SK-N-SH (cell line): ENCODE data around the gene AGTRAP. TPM values are rescaled to one million over a fixed set of nuclear protein-coding genes. Genes with fewer than 3 reads are reported as not detected.

Experiments
- CTCF ChIA-PET: fragments of 300-600, 350-600 bp; formaldehyde crosslinking; extraction: SDS; loops from one replicate; lab custom pipeline; 2021; lab: Yijun Ruan, JAX
- POLR2A ChIA-PET: fragments of 350-600 bp; sonication (Branson Sonifier 250); formaldehyde crosslinking; extraction: SDS; loops from one replicate; lab custom pipeline; 2020; ENCODE audit warnings: antibody characterized with exemption, inconsistent platforms; lab: Yijun Ruan, JAX
- DNase-seq: peaks from one replicate; pipeline ENCODE4 v3.0.0; 2012
- H2AFZ ChIP-seq: fragments of 200-600 bp; sonication (generic); 2 replicates; pipeline ENCODE4 v1.8.1; 2016; ENCODE audit warnings: antibody characterized with exemption, mild to moderate bottlenecking, low read depth
- H3F3A ChIP-seq: fragments of 200-600 bp; sonication (generic); replicated peaks from 2 replicates; pipeline ENCODE3; 2016; ENCODE audit warnings: antibody characterized with exemption, mild to moderate bottlenecking; ENCODE audit not compliant: insufficient read depth
- H3K27ac ChIP-seq, 2 experiments: fragments of 200-500 bp in 1 of 2; fragments of 200-600 bp in 1 of 2; sonication (Bioruptor generic) in 1 of 2; sonication (generic), shearing (Covaris generic) in 1 of 2; 2 replicates each; pipeline versions ENCODE4 v1.5.1 to v1.6.1; 2014 to 2016; ENCODE audit warnings: low read depth in 2 of 2, inconsistent platforms in 1 of 2, low read length in 1 of 2, mild to moderate bottlenecking in 1 of 2, mixed read lengths in 1 of 2
- H3K27me3 ChIP-seq: fragments of 200-600 bp; sonication (generic), shearing (Covaris generic); 2 replicates; pipeline ENCODE4 v1.6.1; 2016; ENCODE audit warnings: mixed run types; ENCODE audit not compliant: insufficient read depth
- H3K36me3 ChIP-seq, 2 experiments: fragments of 200-500 bp in 1 of 2; fragments of 200-600 bp in 1 of 2; sonication (Bioruptor generic) in 1 of 2; sonication (generic) in 1 of 2; replicated peaks in 1 of 2; 2 replicates each; pipeline versions ENCODE3 to v1.5.1; 2014 to 2016; ENCODE audit warnings: low read length in 1 of 2, mild to moderate bottlenecking in 1 of 2; ENCODE audit not compliant: insufficient read depth in 2 of 2, control insufficient read depth in 1 of 2
- H3K4me1 ChIP-seq, 2 experiments: fragments of 200-500 bp in 1 of 2; fragments of 200-600 bp in 1 of 2; sonication (Bioruptor generic) in 1 of 2; sonication (generic), shearing (Covaris generic) in 1 of 2; 2 replicates each; pipeline versions ENCODE4 v1.5.1 to v1.6.1; 2014 to 2016; ENCODE audit warnings: low read depth in 1 of 2, low read length in 1 of 2, mixed run types in 1 of 2; ENCODE audit not compliant: insufficient read depth in 2 of 2, control insufficient read depth in 1 of 2
- H3K4me2 ChIP-seq: fragments of 200-600 bp; sonication (generic), shearing (Covaris generic); 2 replicates; pipeline ENCODE4 v1.6.1; 2017; ENCODE audit warnings: mixed run types
- H3K4me3 ChIP-seq, 2 experiments: fragments of 200-500 bp in 1 of 2; fragments of 200-600 bp in 1 of 2; sonication (Bioruptor generic) in 1 of 2; sonication (generic), shearing (Covaris generic) in 1 of 2; 2 replicates each; pipeline versions ENCODE4 v1.5.1 to v1.8.1; 2014 to 2016; ENCODE audit warnings: low read depth in 2 of 2, inconsistent platforms in 1 of 2, low read length in 1 of 2, mild to moderate bottlenecking in 1 of 2, mixed read lengths in 1 of 2, moderate library complexity in 1 of 2
- H3K79me2 ChIP-seq: fragments of 200-600 bp; sonication (generic); 2 replicates; pipeline ENCODE4 v1.8.1; 2017; ENCODE audit warnings: mild to moderate bottlenecking; ENCODE audit not compliant: insufficient read depth
- H3K9ac ChIP-seq: fragments of 200-600 bp; sonication (generic); 2 replicates; pipeline ENCODE4 v1.6.1; 2017; ENCODE audit warnings: mixed run types
- H3K9me2 ChIP-seq: fragments of 200-600 bp; sonication (generic); 2 replicates; pipeline ENCODE4 v1.6.1; 2017; ENCODE audit warnings: mixed run types
- H3K9me3 ChIP-seq: fragments of 200-600 bp; sonication (generic); 2 replicates; pipeline ENCODE4 v1.6.1; 2017; ENCODE audit warnings: mixed run types, mild to moderate bottlenecking, moderate library complexity
- H4K20me1 ChIP-seq: fragments of 200-600 bp; sonication (generic); 2 replicates; pipeline ENCODE4 v1.6.1; 2017; ENCODE audit warnings: mild to moderate bottlenecking, mixed run types; ENCODE audit not compliant: insufficient read depth
- CHD2 ChIP-seq: fragments of 150-350 bp; IDR thresholded peaks from 2 replicates; pipeline ENCODE4 v1.6.1; 2018; ENCODE audit warnings: low read length; ENCODE audit not compliant: partially characterized antibody
- CTCF ChIP-seq: fragments of 200-600 bp; sonication (generic); IDR thresholded peaks from 2 replicates; pipeline ENCODE4 v1.6.1; 2017; ENCODE audit warnings: antibody characterized with exemption, mild to moderate bottlenecking, moderate library complexity
- ELF1 ChIP-seq: IDR thresholded peaks from 2 replicates; pipeline ENCODE4 v1.4.0; 2012
- EP300 ChIP-seq, 2 experiments: IDR thresholded peaks; 2 replicates each; pipeline versions ENCODE4 v1.4.0 to v1.6.1; 2012; ENCODE audit warnings: borderline replicate concordance in 1 of 2, low read depth in 1 of 2, low read length in 1 of 2
- FOSL2 ChIP-seq: IDR thresholded peaks from 2 replicates; pipeline ENCODE4 v1.4.0; 2012; ENCODE audit warnings: low read depth, mild to moderate bottlenecking, moderate library complexity, borderline replicate concordance
- FOXJ3 ChIP-seq: sonication (generic); formaldehyde crosslinking; IDR thresholded peaks from 2 replicates; pipeline ENCODE4 v1.5.1; 2020; ENCODE audit warnings: mild to moderate bottlenecking, missing genetic modification reagents
- GABPA ChIP-seq: IDR thresholded peaks from 2 replicates; pipeline ENCODE4 v1.4.0; 2012; ENCODE audit warnings: low read depth, mild to moderate bottlenecking
- JUND ChIP-seq: IDR thresholded peaks from 2 replicates; pipeline ENCODE4 v1.4.0; 2012
- MAX ChIP-seq: IDR thresholded peaks from 2 replicates; pipeline ENCODE4 v1.4.0; 2012; ENCODE audit warnings: low read depth
- MEF2A ChIP-seq: IDR thresholded peaks from 2 replicates; pipeline ENCODE4 v1.4.0; 2012; ENCODE audit warnings: low read depth, borderline replicate concordance
- MXI1 ChIP-seq: IDR thresholded peaks from 2 replicates; pipeline ENCODE4 v1.6.1; 2012; ENCODE audit warnings: mild to moderate bottlenecking, low read depth, low read length, improper control_type of control experiment
- NFIC ChIP-seq: IDR thresholded peaks from 2 replicates; pipeline ENCODE4 v1.4.0; 2012; ENCODE audit warnings: borderline replicate concordance
- POLR2AphosphoS5 ChIP-seq: IDR thresholded peaks from 2 replicates; pipeline ENCODE4 v1.6.1; 2012; ENCODE audit warnings: low read depth, low read length
- RAD21 ChIP-seq: IDR thresholded peaks from 2 replicates; pipeline ENCODE4 v1.6.1; 2012; ENCODE audit warnings: mild to moderate bottlenecking, low read length
- RCOR1 ChIP-seq: fragments of 150-350 bp; IDR thresholded peaks from 2 replicates; pipeline ENCODE4 v1.6.1; 2017; ENCODE audit warnings: antibody characterized with exemption, low read length
- RFX5 ChIP-seq: IDR thresholded peaks from 2 replicates; pipeline ENCODE4 v1.6.1; 2012; ENCODE audit warnings: mild to moderate bottlenecking, improper control_type of control experiment, low read length
- RXRA ChIP-seq: IDR thresholded peaks from 2 replicates; pipeline ENCODE4 v1.4.0; 2012; ENCODE audit warnings: low read depth, mild to moderate bottlenecking, borderline replicate concordance
- SIN3A ChIP-seq: IDR thresholded peaks from 2 replicates; pipeline ENCODE4 v1.6.1; 2012; ENCODE audit warnings: low read depth, mild to moderate bottlenecking, low read length, moderate library complexity, borderline replicate concordance
- SMC3 ChIP-seq: IDR thresholded peaks from 2 replicates; pipeline ENCODE4 v1.6.1; 2012; ENCODE audit warnings: low read depth, low read length, improper control_type of control experiment
- TCF12 ChIP-seq: IDR thresholded peaks from 2 replicates; pipeline ENCODE4 v1.4.0; 2012
- USF2 ChIP-seq: fragments of 150-350 bp; IDR thresholded peaks from 2 replicates; pipeline ENCODE4 v1.6.1; 2017; ENCODE audit warnings: antibody characterized with exemption, low read length, low read depth, borderline replicate concordance
- YY1 ChIP-seq: IDR thresholded peaks from 2 replicates; pipeline ENCODE4 v1.4.0; 2012; ENCODE audit warnings: low read depth, mild to moderate bottlenecking
- WGBS: methylation state at CpG from one replicate; pipeline ENCODE4 v1.1.6; 2017; ENCODE audit warnings: low lambda C conversion rate; 5-methylcytosine and 5-hydroxymethylcytosine counted together
- polyA plus RNA-seq, 3 experiments: library from polyadenylated mRNA; depleted of rRNA; stranded (reverse); fragments of >200 nt; gene quantifications; 2 replicates each; pipeline ENCODE4 v1.2.3, GENCODE V29; 2012
- TF ChIP-seq, protein P1 (sequence below): IDR thresholded peaks from 2 replicates; pipeline ENCODE4 v1.4.0; 2012; ENCODE audit warnings: low read depth, borderline replicate concordance

Gene AGTRAP
- polyA plus RNA-seq, 1 of the 3 experiments (the other 2 are of a cell fraction), result 66.2 TPM

GRCh38 chr1:11733306-11733705 is 2.6 kb upstream of the AGTRAP start:
- CTCF ChIA-PET, result no interaction called here
- Histone ChIP-seq H3K27ac (no peak overlapping the region), H4K20me1 (no peaks in the 10 kb centered on the region)
- TF ChIP-seq FOXJ3, result no peak
- TF ChIP-seq RAD21, result no peak
- TF ChIP-seq JUND, result no peak
- TF ChIP-seq, protein P1, sequence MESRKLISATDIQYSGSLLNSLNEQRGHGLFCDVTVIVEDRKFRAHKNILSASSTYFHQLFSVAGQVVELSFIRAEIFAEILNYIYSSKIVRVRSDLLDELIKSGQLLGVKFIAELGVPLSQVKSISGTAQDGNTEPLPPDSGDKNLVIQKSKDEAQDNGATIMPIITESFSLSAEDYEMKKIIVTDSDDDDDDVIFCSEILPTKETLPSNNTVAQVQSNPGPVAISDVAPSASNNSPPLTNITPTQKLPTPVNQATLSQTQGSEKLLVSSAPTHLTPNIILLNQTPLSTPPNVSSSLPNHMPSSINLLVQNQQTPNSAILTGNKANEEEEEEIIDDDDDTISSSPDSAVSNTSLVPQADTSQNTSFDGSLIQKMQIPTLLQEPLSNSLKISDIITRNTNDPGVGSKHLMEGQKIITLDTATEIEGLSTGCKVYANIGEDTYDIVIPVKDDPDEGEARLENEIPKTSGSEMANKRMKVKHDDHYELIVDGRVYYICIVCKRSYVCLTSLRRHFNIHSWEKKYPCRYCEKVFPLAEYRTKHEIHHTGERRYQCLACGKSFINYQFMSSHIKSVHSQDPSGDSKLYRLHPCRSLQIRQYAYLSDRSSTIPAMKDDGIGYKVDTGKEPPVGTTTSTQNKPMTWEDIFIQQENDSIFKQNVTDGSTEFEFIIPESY, result no peak
- no peak for TF ChIP-seq NFIC
- no peak for TF ChIP-seq YY1
- TF ChIP-seq SMC3, result no peak
- no peak for TF ChIP-seq MXI1
- TF ChIP-seq SIN3A, result no peak
- no peak for TF ChIP-seq RCOR1
- TF ChIP-seq RXRA, result no peak
- TF ChIP-seq RFX5, result no peak
- TF ChIP-seq USF2, result no peak
- TF ChIP-seq, all 33 proteins: peak for 0
- H3K27me3 ChIP-seq, result no peaks in the 10 kb centered on the region
- no peaks in the 10 kb centered on the region for H3K9me2 ChIP-seq
- POLR2A ChIA-PET, result no interaction called here
- 80% methylated on average over 3 of the region's 3 CpGs for WGBS
- 0 out of 2 replicates have a peak, but pooled peaks cover 6% of the 10 kb centered on the region for H3K79me2 ChIP-seq
- H3K4me2 ChIP-seq, result no peak overlapping the region
- H3K4me1 ChIP-seq, result peaks cover 0 to 12% of the 10 kb centered on the region in 2 experiments; a peak in 2 of 4 replicates
- DNase-seq, result no peak
- H3K9ac ChIP-seq, result no peak overlapping the region
- no peak overlapping the region for H3K4me3 ChIP-seq
- H3K36me3 ChIP-seq, result no peaks in the 10 kb centered on the region
- no peaks in the 10 kb centered on the region for H3K9me3 ChIP-seq
- H3F3A ChIP-seq, result peaks cover 8% of the 10 kb centered on the region
- H2AFZ ChIP-seq, result no peak overlapping the region

- Histone ChIP-seq H3K9me2 (no peaks in the 10 kb centered on the region), H3K27ac (peak overlapping the region in 1 of 2 experiments; percentile 11; a peak in 1 of 4 replicates), H3K4me3 (peak overlapping the region; percentile 71 to 91; a peak in 3 of 4 replicates), H3F3A (peaks cover 8% of the 10 kb centered on the region), H3K4me2 (peak overlapping the region; percentile 99; the same call in 1 of the 2 replicates), H3K4me1 (peaks cover 0 to 12% of the 10 kb centered on the region in 2 experiments; a peak in 2 of 4 replicates), H4K20me1 (no peaks in the 10 kb centered on the region), H2AFZ (peak overlapping the region; percentile 99), H3K36me3 (no peaks in the 10 kb centered on the region), H3K27me3 (no peaks in the 10 kb centered on the region), H3K9ac (no peak overlapping the region; the same call in 1 of the 2 replicates), H3K9me3 (no peaks in the 10 kb centered on the region), H3K79me2 (0 out of 2 replicates have a peak, but pooled peaks cover 6% of the 10 kb centered on the region)
- WGBS, result 61% methylated on average over 4 of the region's 4 CpGs
- no peak for DNase-seq
- POLR2A ChIA-PET, result interaction anchor here (1.4 kb wide), 1 partner anchor 173 kb away, joined by 3 read pairs; no protein-coding TSS in a partner anchor
- CTCF ChIA-PET, result interaction anchor here (0.7 to 4.7 kb wide), 7 partner anchors 14 to 698 kb away, joined by 3 to 48 read pairs (median 4); no protein-coding TSS in a partner anchor
- TF ChIP-seq CTCF, result no peak
- TF ChIP-seq CHD2, result no peak
- no peak for TF ChIP-seq RXRA
- no peak for TF ChIP-seq POLR2AphosphoS5
- TF ChIP-seq FOSL2, result no peak
- TF ChIP-seq EP300 (IDR thresholded peaks at IDR 0.05; ENCODE audit: borderline replicate concordance in 1 of 2, low read depth in 1 of 2, low read length in 1 of 2), result no peak
- TF ChIP-seq YY1, result no peak
- no peak for TF ChIP-seq ELF1
- no peak for TF ChIP-seq RCOR1
- no peak for TF ChIP-seq TCF12
- TF ChIP-seq NFIC, result no peak
- no peak for TF ChIP-seq MEF2A
- TF ChIP-seq MAX, result no peak
- TF ChIP-seq JUND, result no peak
- TF ChIP-seq, protein P1, result no peak
- no peak for TF ChIP-seq GABPA
Observed at GRCh38 chr1:11735531-11735853, 444 bp upstream of the AGTRAP start.
